ENCODE measurements around the gene LYAR.
A peak's percentile ranks its signal among the peaks of the same experiment; 100 is the strongest.

LYAR gene

DNA sequence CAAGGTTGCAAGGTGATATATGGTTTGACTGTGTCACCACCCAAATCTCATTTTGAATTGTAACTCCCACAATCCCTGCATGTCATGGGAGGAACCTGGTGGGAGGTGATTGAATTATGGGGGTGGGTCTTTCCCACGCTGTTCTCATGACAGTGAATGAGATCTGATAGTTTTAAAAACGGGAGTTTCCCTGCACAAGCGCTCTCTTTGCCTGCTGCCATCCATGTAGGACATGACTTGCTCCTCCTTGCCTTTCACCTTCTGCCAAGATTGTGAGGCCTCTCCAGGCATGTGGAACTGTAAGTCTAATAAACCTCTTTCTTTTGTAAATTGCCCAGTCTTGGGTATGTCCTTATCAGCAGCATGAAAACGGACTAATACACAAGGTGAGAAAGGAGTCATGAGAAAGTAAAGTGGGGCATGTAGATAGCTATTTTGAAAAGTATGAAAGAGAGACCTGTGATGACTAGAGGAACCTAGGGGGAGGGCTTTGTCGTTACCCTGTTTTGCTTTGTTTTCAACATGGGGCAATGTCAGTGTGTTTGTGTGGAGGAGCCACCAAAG lies 6.4 kb upstream of the LYAR start:
- no peak for TF ChIP-seq CTCF (conservative IDR thresholded peaks at IDR 0.05)
- no peak overlapping the region for H3K27ac ChIP-seq

DNA sequence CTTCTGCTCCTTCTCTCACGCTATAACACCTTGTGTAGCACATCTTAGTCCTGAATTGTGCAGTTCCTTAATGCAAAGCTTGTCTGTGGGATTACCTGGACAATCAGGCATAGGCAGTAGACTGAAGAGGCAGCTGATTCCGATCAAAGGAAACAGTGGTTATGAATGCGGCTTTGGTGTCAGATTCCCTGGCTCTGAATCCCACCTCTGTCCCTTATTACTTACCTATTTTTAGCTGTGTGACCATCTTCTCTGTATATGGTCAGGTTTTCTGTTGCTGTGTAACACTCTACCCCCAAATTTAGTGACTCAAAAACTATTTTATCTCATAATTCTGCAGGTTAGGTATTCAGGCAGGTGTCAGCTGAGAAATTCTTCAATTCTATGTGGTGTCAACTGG lies 3.3 kb upstream of the LYAR start:
- H3K27ac ChIP-seq = no peak overlapping the region
- no peak for TF ChIP-seq CTCF (conservative IDR thresholded peaks at IDR 0.05)

DNA sequence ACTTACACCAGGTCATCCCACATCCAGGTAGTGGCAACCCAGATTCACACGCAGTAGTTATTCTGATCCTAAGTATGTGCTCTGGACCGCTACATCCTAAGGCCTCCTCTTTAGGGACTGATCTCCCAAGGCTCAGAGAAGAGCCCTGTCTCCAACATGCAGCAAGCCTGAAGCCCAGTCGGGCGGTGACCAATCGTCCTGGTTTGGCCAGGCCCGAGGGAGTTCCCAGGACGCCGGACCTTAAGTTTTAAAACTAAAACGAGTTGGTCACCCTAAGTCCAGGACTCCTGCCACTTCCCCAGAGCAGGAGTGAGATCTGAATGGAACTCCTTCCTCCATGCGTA lies 385 bp downstream of the LYAR start:
- H3K27ac ChIP-seq = peak overlapping the region; percentile 69
- TF ChIP-seq CTCF (conservative IDR thresholded peaks at IDR 0.05) = no peak

DNA sequence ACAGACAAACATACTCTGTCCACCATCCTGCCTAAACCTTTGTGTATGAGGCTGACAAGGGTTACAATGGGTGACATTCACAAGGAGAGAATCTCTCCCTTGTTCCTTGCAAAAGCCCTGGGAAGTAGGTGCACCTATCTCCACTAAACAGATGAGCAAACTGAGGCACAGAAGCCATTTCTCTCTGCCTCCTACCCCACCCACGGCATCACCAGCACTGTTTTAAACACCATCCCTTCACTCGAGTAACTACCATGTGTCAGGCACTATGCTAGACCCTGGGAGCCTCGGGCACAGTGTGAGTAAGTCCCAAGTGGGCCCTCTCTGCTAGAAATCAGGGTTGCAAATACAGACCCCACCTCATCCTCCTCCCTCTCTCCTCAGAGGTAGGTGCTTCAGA lies 899 bp downstream of the LYAR start:
- peak overlapping the region; percentile 69; the same call in 1 of the 2 replicates for H3K27ac ChIP-seq
- no peak for TF ChIP-seq CTCF (conservative IDR thresholded peaks at IDR 0.05)

- no peak overlapping the region for H3K27ac ChIP-seq
- TF ChIP-seq CTCF (conservative IDR thresholded peaks at IDR 0.05) = no peak
Measured at GRCh38 chr4:4288098-4288497, 1.9 kb downstream of the LYAR start.

- peak overlapping the region; percentile 39 for H3K27ac ChIP-seq
Measured at GRCh38 chr4:4284827-4285618, 4.9 kb downstream of the LYAR start.

DNA sequence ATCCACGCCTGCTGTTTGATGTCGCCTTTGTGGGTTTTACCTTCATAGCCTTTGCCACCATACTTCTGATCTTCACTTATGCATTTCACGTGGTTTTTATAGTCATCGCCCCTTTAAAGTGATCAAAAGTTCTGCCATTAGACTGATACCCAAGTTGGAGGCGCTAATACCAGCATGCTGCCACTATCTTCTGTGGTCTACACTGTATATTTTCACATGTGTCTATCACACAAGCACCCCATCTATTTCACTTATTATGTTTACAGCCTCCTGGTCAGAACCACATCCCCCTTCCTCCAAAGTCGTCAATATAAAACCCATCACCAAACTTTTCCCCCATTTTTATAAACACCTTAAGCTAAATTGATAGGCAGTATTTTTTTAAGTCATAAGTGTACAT lies 8.2 kb downstream of the LYAR start:
- H3K27ac ChIP-seq = no peak overlapping the region
- TF ChIP-seq CTCF (conservative IDR thresholded peaks at IDR 0.05) = no peak

More at GRCh38 chr4:4284827-4285618, 4.9 kb downstream of the LYAR start:
- TF ChIP-seq CTCF (conservative IDR thresholded peaks at IDR 0.05) = no peak
